GM19238 (cell line): Measurements from ENCODE around the gene VSIG10.
"Not testable (repeated sequence)": the region's sequence is repeated elsewhere in the genome, so short reads cannot be mapped to it uniquely, and the experiment has no call there.

Experiments used
- DNase-seq: peaks from one replicate; pipeline ENCODE4 v3.0.0; 2011; ENCODE audit warnings: low spot score; ENCODE audit not compliant: insufficient read length

VSIG10 gene

GRCh38 chr12:118103601-118104382 is at the start of gene VSIG10:
Gene VSIG10, minus strand, starts transcription at chr12:118104011. Its CDS starts 340 bp downstream, at chr12:118103671.
- DNase-seq = peak; percentile 21

- DNase-seq = no peak
Measured at GRCh38 chr12:118151755-118152154, 47.9 kb upstream of the VSIG10 start.

- no peak for DNase-seq
Measured at GRCh38 chr12:118150625-118151024, 46.8 kb upstream of the VSIG10 start.

GRCh38 chr12:118148287-118148686 is 44.5 kb upstream of the VSIG10 start:
- DNase-seq = no peak

- DNase-seq = no peak
Measured at GRCh38 chr12:118145798-118146156, 42.0 kb upstream of the VSIG10 start.

GRCh38 chr12:118145113-118145797 is 41.4 kb upstream of the VSIG10 start:
- DNase-seq = no peak

- DNase-seq = no peak
Measured at GRCh38 chr12:118144499-118144898, 40.7 kb upstream of the VSIG10 start.

GRCh38 chr12:118140825-118141224 is 37.0 kb upstream of the VSIG10 start:
- DNase-seq = no peak

- DNase-seq = no peak
Measured at GRCh38 chr12:118137148-118137678, 33.4 kb upstream of the VSIG10 start.

GRCh38 chr12:118136559-118137003 is 32.8 kb upstream of the VSIG10 start:
- DNase-seq = peak; percentile 39

GRCh38 chr12:118135788-118136558 is 32.2 kb upstream of the VSIG10 start, which contains the start of gene PEBP1:
Gene PEBP1, plus strand, starts transcription at chr12:118136124. Its CDS starts 86 bp downstream, at chr12:118136210.
- peak; percentile 94 for DNase-seq

GRCh38 chr12:118129436-118129835 is 25.6 kb upstream of the VSIG10 start:
- DNase-seq = not testable (repeated sequence)

GRCh38 chr12:118127867-118128266 is 24.1 kb upstream of the VSIG10 start:
- no peak for DNase-seq

GRCh38 chr12:118126119-118126757 is 22.4 kb upstream of the VSIG10 start:
- no peak for DNase-seq

- no peak for DNase-seq
Measured at GRCh38 chr12:118125743-118126118, 21.9 kb upstream of the VSIG10 start.

- no peak for DNase-seq
Measured at GRCh38 chr12:118124333-118124874, 20.6 kb upstream of the VSIG10 start.

GRCh38 chr12:118122264-118122663 is 18.5 kb upstream of the VSIG10 start:
- DNase-seq = no peak

- peak; percentile 78 for DNase-seq
Measured at GRCh38 chr12:118120579-118121363, 17.0 kb upstream of the VSIG10 start.

- DNase-seq = no peak
Measured at GRCh38 chr12:118119449-118119879, 15.7 kb upstream of the VSIG10 start.

GRCh38 chr12:118109088-118109487 is 5.3 kb upstream of the VSIG10 start:
- DNase-seq = no peak
